ENCODE results near the gene KANK3.

Gene KANK3

GRCh38 chr19:8373867-8374813 is 31.1 kb upstream of the KANK3 start:
- DNase-seq (ENCODE audit: low read depth): no peak
- no peak for TF ChIP-seq CTCF (IDR thresholded peaks at IDR 0.05; ENCODE audit: insufficient read depth, low read depth, low read length, missing control alignments)
- no peak overlapping the region for H3K4me3 ChIP-seq (ENCODE audit: low read length)

GRCh38 chr19:8371011-8371804 is 28.1 kb upstream of the KANK3 start:
- DNase-seq (ENCODE audit: low read depth): no peak
- no peak overlapping the region for H3K4me3 ChIP-seq (ENCODE audit: low read length)
- TF ChIP-seq CTCF (IDR thresholded peaks at IDR 0.05; ENCODE audit: insufficient read depth, low read depth, low read length, missing control alignments): no peak

- H3K4me3 ChIP-seq (ENCODE audit: low read length): no peak overlapping the region
- no peak for DNase-seq (ENCODE audit: low read depth)
- TF ChIP-seq CTCF (IDR thresholded peaks at IDR 0.05; ENCODE audit: insufficient read depth, low read depth, low read length, missing control alignments): no peak
Observed at GRCh38 chr19:8370176-8371010, 27.3 kb upstream of the KANK3 start.

- no peak overlapping the region for H3K4me3 ChIP-seq (ENCODE audit: low read length)
- TF ChIP-seq CTCF (IDR thresholded peaks at IDR 0.05; ENCODE audit: insufficient read depth, low read depth, low read length, missing control alignments): no peak
- DNase-seq (ENCODE audit: low read depth): peak; percentile 95
Observed at GRCh38 chr19:8367327-8368001, 24.4 kb upstream of the KANK3 start.

GRCh38 chr19:8366961-8367326 is 23.9 kb upstream of the KANK3 start:
- TF ChIP-seq CTCF (IDR thresholded peaks at IDR 0.05; ENCODE audit: insufficient read depth, low read depth, low read length, missing control alignments): no peak
- no peak for DNase-seq (ENCODE audit: low read depth)
- no peak overlapping the region for H3K4me3 ChIP-seq (ENCODE audit: low read length)

- no peak for DNase-seq (ENCODE audit: low read depth)
- no peak overlapping the region for H3K4me3 ChIP-seq (ENCODE audit: low read length)
- TF ChIP-seq CTCF (IDR thresholded peaks at IDR 0.05; ENCODE audit: insufficient read depth, low read depth, low read length, missing control alignments): no peak
Observed at GRCh38 chr19:8366121-8366581, 23.1 kb upstream of the KANK3 start.

All from epithelial cell of esophagus (primary cell).